Measurements from ENCODE around the gene SVIL. TPM values are rescaled to one million over a fixed set of nuclear protein-coding genes. Genes with fewer than 3 reads are reported as not detected.

SVIL gene
- total and polyA plus RNA-seq, 2 of the 13 experiments (the other 11 are each of a cell fraction or from before 2014, with no cell fraction given), result 3.9 to 12.1 TPM

GRCh38 chr10:29428486-29428885 lies 206.3 kb downstream of the SVIL start:
- Histone ChIP-seq H3K27me3 (ENCODE audit: control insufficient read depth in 1 of 2, insufficient read depth in 2 of 2, low read length in 2 of 2) (no peaks in the 10 kb centered on the region; a peak in 1 of 5 replicates), H3K4me2 (ENCODE audit: low read depth, low read length) (no peak overlapping the region), H3K9ac (ENCODE audit: insufficient read depth, low read depth, low read length) (no peak overlapping the region), H4K20me1 (ENCODE audit: insufficient read depth, low read length) (0 out of 2 replicates have a peak, but pooled peaks cover 9% of the 10 kb centered on the region), H3K4me1 (ENCODE audit: insufficient read depth, low read length) (peaks cover 29% of the 10 kb centered on the region), H3K9me3 (ENCODE audit: low read length) (no peaks in the 10 kb centered on the region), H2AFZ (ENCODE audit: low read length) (no peak overlapping the region), H3K36me3 (replicated peaks in 1 of 2; ENCODE audit: control insufficient read depth in 1 of 2, insufficient read depth in 2 of 2, low read length in 2 of 2) (peaks cover 9 to 26% of the 10 kb centered on the region in 2 experiments; a peak in 4 of 5 replicates), H3K27ac (ENCODE audit: extremely low read length, insufficient read depth, low read length) (no peak overlapping the region), H3K79me2 (ENCODE audit: insufficient read depth, low read length) (peaks cover 16% of the 10 kb centered on the region), H3K4me3 (replicated peaks in 1 of 3; ENCODE audit: insufficient read depth in 1 of 3, low read depth in 2 of 3, low read length in 3 of 3) (no peak overlapping the region)
- intact Hi-C loops (cut with micrococcal nuclease; ENCODE audit: unreplicated experiment), result no loop called here
- POLR2A ChIA-PET, result no interaction called here
- FAIRE-seq (no peak), DNase-seq (ENCODE audit: low spot score) (no peak), ATAC-seq (no peak)
- in situ Hi-C loops (cut with HindIII; ENCODE audit: extremely low pct_ligation_motif_present, low pct_unique_long_range_greater_than_20kb), result no loop called here
- CTCF ChIA-PET (ENCODE audit: low intra/inter-chr PET ratio, low total read pairs), result no interaction called here
- TF ChIP-seq STAG1 (CRISPR knock-in tag; IDR thresholded peaks at IDR 0.05) (no peak), KLF11 (CRISPR knock-in tag; IDR thresholded peaks at IDR 0.05) (no peak), ZNF512B (CRISPR knock-in tag; IDR thresholded peaks at IDR 0.05; ENCODE audit: borderline replicate concordance) (no peak), ZBTB10 (CRISPR knock-in tag; IDR thresholded peaks at IDR 0.05; ENCODE audit: borderline replicate concordance) (no peak), RBFOX2 (IDR thresholded peaks at IDR 0.05; ENCODE audit: low read depth, low read length) (no peak), KAT7 (CRISPR knock-in tag; IDR thresholded peaks at IDR 0.05; ENCODE audit: borderline replicate concordance) (no peak), NR2C2 (CRISPR knock-in tag; IDR thresholded peaks at IDR 0.05; ENCODE audit: borderline replicate concordance) (no peak), ONECUT2 (CRISPR knock-in tag; IDR thresholded peaks at IDR 0.05) (no peak), GLI4 (CRISPR knock-in tag; IDR thresholded peaks at IDR 0.05; ENCODE audit: borderline replicate concordance) (no peak), CSRNP1 (CRISPR knock-in tag; IDR thresholded peaks at IDR 0.05) (no peak)
- WGBS (ENCODE audit: low lambda C conversion rate), result 93% methylated on average over 8 of the region's 8 CpGs
- BruUV-seq (replicated peaks), result no TSS peak
